ENCODE results near the gene SCFD2. TPM values are rescaled to one million over a fixed set of nuclear protein-coding genes. Genes with fewer than 3 reads are reported as not detected.

SCFD2 gene
- total RNA-seq, 1 experiment from 2014 or later: 7.4 TPM

GRCh38 chr4:53005149-53005546 is 360.7 kb downstream of the SCFD2 start:
- no peak for ATAC-seq
- CTCF ChIA-PET: no interaction called here
- H3K27ac ChIP-seq (ENCODE audit: low read length): no peak overlapping the region

DNA sequence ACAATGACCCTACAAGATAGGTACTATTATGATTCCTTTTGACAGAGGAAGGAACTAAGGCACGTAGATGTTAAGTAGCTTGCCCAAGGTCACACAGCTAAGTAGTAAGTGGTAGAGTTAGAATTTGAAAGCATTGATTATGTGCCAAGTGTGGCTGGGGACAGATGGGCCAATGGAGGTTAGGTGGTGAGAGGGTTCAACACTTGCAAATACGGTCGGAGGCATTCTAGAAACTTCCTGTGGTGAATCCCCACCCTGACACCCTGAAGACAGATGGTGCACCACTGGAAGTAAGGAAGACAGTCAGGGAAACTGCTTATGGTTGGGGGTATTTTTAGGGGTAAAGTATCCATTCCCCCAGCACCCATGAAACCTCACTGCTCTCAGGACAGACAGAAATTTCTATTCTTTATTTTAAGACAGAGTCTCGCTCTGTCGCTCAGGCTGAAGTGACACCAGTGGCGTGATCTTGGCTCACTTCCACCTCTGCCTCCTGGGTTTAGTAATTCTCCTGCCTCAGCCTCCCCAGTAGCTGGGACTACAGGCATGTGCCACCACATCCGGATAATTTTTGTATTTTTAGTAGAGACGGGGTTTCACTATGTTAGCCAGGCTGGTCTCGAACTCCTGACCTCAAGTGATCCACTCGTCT is 361.2 kb downstream of the SCFD2 start:
- Histone ChIP-seq H3K4me3 (ENCODE audit: low read depth in 2 of 2, low read length in 2 of 2) (no peak overlapping the region), H3K27ac (ENCODE audit: low read length) (no peak overlapping the region), H3K4me1 (ENCODE audit: control insufficient read depth, insufficient read depth, low read length) (no peaks in the 10 kb centered on the region), H3K9me3 (ENCODE audit: control insufficient read depth, insufficient read depth, low read depth, low read length) (no peaks in the 10 kb centered on the region), H3K36me3 (ENCODE audit: control insufficient read depth, insufficient read depth, low read length) (no peaks in the 10 kb centered on the region), H3K27me3 (ENCODE audit: control insufficient read depth, insufficient read depth, low read length) (no peaks in the 10 kb centered on the region)
- in situ Hi-C loops (cut with HindIII; ENCODE audit: low pct_unique_long_range_greater_than_20kb, low sequenced_read_pairs) (no loop called here), intact Hi-C loops (cut with micrococcal nuclease; ENCODE audit: unreplicated experiment) (no loop called here)
- no TSS peak for BruUV-seq (replicated peaks)
- no peak for TF ChIP-seq POLR2AphosphoS5 (IDR thresholded peaks at IDR 0.05; ENCODE audit: low read depth, low read length)
- no peak for TF ChIP-seq CTCF (IDR thresholded peaks at IDR 0.05)
- TF ChIP-seq TCF7L2 (IDR thresholded peaks at IDR 0.05; ENCODE audit: low read depth, low read length): no peak
- no peak for TF ChIP-seq REST (IDR thresholded peaks at IDR 0.05; ENCODE audit: insufficient read depth in 1 of 2, low read depth in 2 of 2, low read length in 1 of 2)
- no peak for TF ChIP-seq SIN3A (IDR thresholded peaks at IDR 0.05; ENCODE audit: borderline replicate concordance, insufficient read depth, low read depth, low read length)
- ATAC-seq: no peak
- CTCF ChIA-PET: no interaction called here
- no peak for DNase-seq (ENCODE audit: low read depth, low spot score)
- POLR2A ChIA-PET: no interaction called here

More at GRCh38 chr4:53005149-53005546, 360.7 kb downstream of the SCFD2 start:
- intact Hi-C loops (cut with micrococcal nuclease; ENCODE audit: unreplicated experiment) (no loop called here), in situ Hi-C loops (cut with HindIII; ENCODE audit: low pct_unique_long_range_greater_than_20kb, low sequenced_read_pairs) (no loop called here)
- no peak for DNase-seq (ENCODE audit: low read depth, low spot score)
- POLR2A ChIA-PET: no interaction called here
- H3K36me3 ChIP-seq (ENCODE audit: control insufficient read depth, insufficient read depth, low read length): no peaks in the 10 kb centered on the region
- H3K27me3 ChIP-seq (ENCODE audit: control insufficient read depth, insufficient read depth, low read length): no peaks in the 10 kb centered on the region
- no TSS peak for BruUV-seq (replicated peaks)
- no peaks in the 10 kb centered on the region for H3K9me3 ChIP-seq (ENCODE audit: control insufficient read depth, insufficient read depth, low read depth, low read length)
- no peaks in the 10 kb centered on the region for H3K4me1 ChIP-seq (ENCODE audit: control insufficient read depth, insufficient read depth, low read length)
- no peak overlapping the region for H3K4me3 ChIP-seq (ENCODE audit: low read depth in 2 of 2, low read length in 2 of 2)
- TF ChIP-seq POLR2AphosphoS5 (IDR thresholded peaks at IDR 0.05; ENCODE audit: low read depth, low read length) (no peak), REST (IDR thresholded peaks at IDR 0.05; ENCODE audit: insufficient read depth in 1 of 2, low read depth in 2 of 2, low read length in 1 of 2) (no peak), CTCF (IDR thresholded peaks at IDR 0.05) (no peak), TCF7L2 (IDR thresholded peaks at IDR 0.05; ENCODE audit: low read depth, low read length) (no peak), SIN3A (IDR thresholded peaks at IDR 0.05; ENCODE audit: borderline replicate concordance, insufficient read depth, low read depth, low read length) (no peak)
